ENCODE data around the gene DENND1B. TPM values are rescaled to one million over a fixed set of nuclear protein-coding genes. Genes with fewer than 3 reads are reported as not detected.

DENND1B gene
- total RNA-seq, 1 donor from 2014 or later: 10.2 TPM

GRCh38 chr1:197783510-197783948 is 8.2 kb upstream of the DENND1B start:
- H3K4me1 Mint-ChIP-seq (ENCODE audit: unreplicated experiment): peaks cover 27% of the 10 kb centered on the region
- H3K4me3 Mint-ChIP-seq (ENCODE audit: unreplicated experiment): no peak overlapping the region
- DNase-seq (ENCODE audit: extremely low spot score, unreplicated experiment): no peak
- TF ChIP-seq CTCF (IDR thresholded peaks at IDR 0.05): no peak
- peak overlapping the region; percentile 39 for H3K27ac Mint-ChIP-seq (ENCODE audit: unreplicated experiment)
- no peaks in the 10 kb centered on the region for H3K36me3 Mint-ChIP-seq (ENCODE audit: unreplicated experiment)
- no peaks in the 10 kb centered on the region for H3K27me3 Mint-ChIP-seq (ENCODE audit: unreplicated experiment)
- H3K9me3 Mint-ChIP-seq (ENCODE audit: unreplicated experiment): peaks cover 9% of the 10 kb centered on the region

- Mint-ChIP-seq H3K27me3 (ENCODE audit: unreplicated experiment) (no peaks in the 10 kb centered on the region), H3K27ac (ENCODE audit: unreplicated experiment) (no peak overlapping the region), H3K4me3 (ENCODE audit: unreplicated experiment) (no peak overlapping the region), H3K4me1 (ENCODE audit: unreplicated experiment) (peaks cover 27% of the 10 kb centered on the region), H3K36me3 (ENCODE audit: unreplicated experiment) (no peaks in the 10 kb centered on the region), H3K9me3 (ENCODE audit: unreplicated experiment) (peaks cover 9% of the 10 kb centered on the region)
- DNase-seq (ENCODE audit: extremely low spot score, unreplicated experiment): no peak
- no peak for TF ChIP-seq CTCF (IDR thresholded peaks at IDR 0.05)
Measured at GRCh38 chr1:197782722-197783360, 7.6 kb upstream of the DENND1B start.

- Mint-ChIP-seq H3K9me3 (ENCODE audit: unreplicated experiment) (peaks cover 9% of the 10 kb centered on the region), H3K27me3 (ENCODE audit: unreplicated experiment) (no peaks in the 10 kb centered on the region), H3K27ac (ENCODE audit: unreplicated experiment) (no peak overlapping the region), H3K4me1 (ENCODE audit: unreplicated experiment) (peaks cover 24% of the 10 kb centered on the region), H3K36me3 (ENCODE audit: unreplicated experiment) (no peaks in the 10 kb centered on the region), H3K4me3 (ENCODE audit: unreplicated experiment) (no peak overlapping the region)
- no peak for TF ChIP-seq CTCF (IDR thresholded peaks at IDR 0.05)
- DNase-seq (ENCODE audit: extremely low spot score, unreplicated experiment): no peak
Measured at GRCh38 chr1:197781968-197782721, 6.9 kb upstream of the DENND1B start.

- H3K36me3 Mint-ChIP-seq (ENCODE audit: unreplicated experiment): no peaks in the 10 kb centered on the region
- peaks cover 9% of the 10 kb centered on the region for H3K9me3 Mint-ChIP-seq (ENCODE audit: unreplicated experiment)
- peaks cover 23% of the 10 kb centered on the region for H3K4me1 Mint-ChIP-seq (ENCODE audit: unreplicated experiment)
- no peak for TF ChIP-seq CTCF (IDR thresholded peaks at IDR 0.05)
- no peaks in the 10 kb centered on the region for H3K27me3 Mint-ChIP-seq (ENCODE audit: unreplicated experiment)
- no peak overlapping the region for H3K4me3 Mint-ChIP-seq (ENCODE audit: unreplicated experiment)
- H3K27ac Mint-ChIP-seq (ENCODE audit: unreplicated experiment): no peak overlapping the region
- DNase-seq (ENCODE audit: extremely low spot score, unreplicated experiment): no peak
Measured at GRCh38 chr1:197779921-197780320, 4.6 kb upstream of the DENND1B start.

GRCh38 chr1:197778366-197778945 is 3.2 kb upstream of the DENND1B start:
- no peak for DNase-seq (ENCODE audit: extremely low spot score, unreplicated experiment)
- Mint-ChIP-seq H3K36me3 (ENCODE audit: unreplicated experiment) (no peaks in the 10 kb centered on the region), H3K9me3 (ENCODE audit: unreplicated experiment) (peaks cover 9% of the 10 kb centered on the region), H3K4me1 (ENCODE audit: unreplicated experiment) (peaks cover 28% of the 10 kb centered on the region), H3K27me3 (ENCODE audit: unreplicated experiment) (no peaks in the 10 kb centered on the region), H3K4me3 (ENCODE audit: unreplicated experiment) (no peak overlapping the region), H3K27ac (ENCODE audit: unreplicated experiment) (no peak overlapping the region)
- no peak for TF ChIP-seq CTCF (IDR thresholded peaks at IDR 0.05)
